K562 (cell line): ENCODE measurements around the gene PRDX6.

Experiments
- CEBPB ChIP-seq: fragments of 450-650 bp; IDR thresholded peaks from 2 replicates; pipeline ENCODE4 v1.6.1; 2016; ENCODE audit warnings: missing genetic modification characterization, missing compliant biosample characterization
- DNMT1 ChIP-seq: fragments of 450-650 bp; IDR thresholded peaks from 2 replicates; pipeline ENCODE4 v1.6.1; 2016; ENCODE audit warnings: antibody characterized with exemption, mild to moderate bottlenecking
- HDAC6 ChIP-seq: IDR thresholded peaks from 2 replicates; pipeline ENCODE4 v1.6.1; 2012; ENCODE audit warnings: low read depth, mild to moderate bottlenecking, control low read depth, inconsistent platforms, low read length, moderate library complexity
- KLF10 ChIP-seq: fragments of 250-450 bp; sonication (Bioruptor Pico); IDR thresholded peaks from 2 replicates; pipeline ENCODE4 v1.6.1; 2021; ENCODE audit warnings: matching md5 sums
- MXI1 ChIP-seq: IDR thresholded peaks from 2 replicates; pipeline ENCODE4 v1.6.1; 2011; ENCODE audit warnings: low read depth, mild to moderate bottlenecking, improper control_type of control experiment, low read length
- RFX5 ChIP-seq: IDR thresholded peaks from 2 replicates; pipeline ENCODE4 v1.6.1; 2011; ENCODE audit warnings: low read depth, mild to moderate bottlenecking, improper control_type of control experiment, low read length
- ZFX ChIP-seq: sonication (generic); formaldehyde crosslinking; IDR thresholded peaks from 2 replicates; pipeline ENCODE4 v1.8.0; 2022; ENCODE audit warnings: mild to moderate bottlenecking, missing genetic modification reagents, moderate library complexity
- ZNF24 ChIP-seq: fragments of 450-650 bp; IDR thresholded peaks from 2 replicates; pipeline ENCODE4 v1.6.1; 2016
- ZNF695 ChIP-seq: fragments of 450-650 bp; formaldehyde crosslinking; IDR thresholded peaks from 2 replicates; pipeline ENCODE4 v1.4.0; 2020; ENCODE audit warnings: mild to moderate bottlenecking, moderate library complexity
- TF ChIP-seq, protein P1 (sequence below): fragments of 250-450 bp; sonication (Bioruptor Pico); IDR thresholded peaks from 2 replicates; pipeline ENCODE4 v1.4.0; 2020; ENCODE audit warnings: mild to moderate bottlenecking, moderate library complexity
- TF ChIP-seq, protein P2 (sequence below): fragments of 250-450 bp; sonication (Bioruptor Pico); IDR thresholded peaks from 2 replicates; pipeline ENCODE4 v1.5.0; 2020; ENCODE audit warnings: mild to moderate bottlenecking, borderline replicate concordance
- TF ChIP-seq, protein P3 (sequence below), 3 experiments: IDR thresholded peaks in 2 of 3; conservative IDR thresholded peaks in 1 of 3; 2 replicates each; pipeline ENCODE4 v1.5.1; 2011 to 2012; ENCODE audit warnings: low read length in 3 of 3, mild to moderate bottlenecking in 3 of 3, control low read depth in 2 of 3, improper control_type of control experiment in 1 of 3, inconsistent platforms in 1 of 3, low read depth in 1 of 3, mixed read lengths in 1 of 3, moderate library complexity in 1 of 3; ENCODE audit not compliant: insufficient read depth in 2 of 3
- TF ChIP-seq, protein P4 (sequence below): fragments of 450-650 bp; IDR thresholded peaks from one replicate; pipeline ENCODE4 v1.6.1; 2018; ENCODE audit warnings: mild to moderate bottlenecking, moderate library complexity; ENCODE audit not compliant: partially characterized antibody

DNA sequence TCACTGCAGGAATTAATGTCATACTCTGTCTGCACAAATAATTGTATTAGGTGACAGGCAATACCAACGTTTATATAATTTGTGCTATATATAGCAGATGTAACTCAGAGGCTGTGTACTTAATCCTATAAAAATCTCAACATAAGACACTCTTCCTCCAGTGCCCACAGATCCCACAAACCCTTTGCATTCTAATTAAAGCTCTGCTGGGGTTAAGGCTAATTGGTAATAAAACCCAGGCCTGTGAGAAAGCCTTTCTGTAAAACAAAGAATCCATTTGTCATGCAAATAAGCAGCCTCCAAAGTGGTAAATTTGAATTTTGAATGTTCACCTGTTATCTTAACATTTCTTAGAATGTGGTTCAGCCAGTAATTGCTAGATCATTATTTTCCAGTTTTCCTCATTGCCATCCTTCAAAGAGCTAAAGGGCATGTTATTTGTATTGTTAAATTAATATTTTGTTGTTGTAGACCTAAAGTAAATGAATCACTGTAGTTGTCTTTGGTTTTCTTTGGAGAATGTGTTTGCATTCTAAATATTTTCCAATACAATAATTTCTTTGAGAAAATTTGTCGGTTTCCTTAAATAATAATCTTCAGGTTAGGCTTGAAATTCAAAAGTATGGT lies 46.3 kb upstream of the PRDX6 start:
- TF ChIP-seq ZNF24 = no peak
- TF ChIP-seq DNMT1 = no peak
- TF ChIP-seq HDAC6 = no peak
- TF ChIP-seq, protein P1, sequence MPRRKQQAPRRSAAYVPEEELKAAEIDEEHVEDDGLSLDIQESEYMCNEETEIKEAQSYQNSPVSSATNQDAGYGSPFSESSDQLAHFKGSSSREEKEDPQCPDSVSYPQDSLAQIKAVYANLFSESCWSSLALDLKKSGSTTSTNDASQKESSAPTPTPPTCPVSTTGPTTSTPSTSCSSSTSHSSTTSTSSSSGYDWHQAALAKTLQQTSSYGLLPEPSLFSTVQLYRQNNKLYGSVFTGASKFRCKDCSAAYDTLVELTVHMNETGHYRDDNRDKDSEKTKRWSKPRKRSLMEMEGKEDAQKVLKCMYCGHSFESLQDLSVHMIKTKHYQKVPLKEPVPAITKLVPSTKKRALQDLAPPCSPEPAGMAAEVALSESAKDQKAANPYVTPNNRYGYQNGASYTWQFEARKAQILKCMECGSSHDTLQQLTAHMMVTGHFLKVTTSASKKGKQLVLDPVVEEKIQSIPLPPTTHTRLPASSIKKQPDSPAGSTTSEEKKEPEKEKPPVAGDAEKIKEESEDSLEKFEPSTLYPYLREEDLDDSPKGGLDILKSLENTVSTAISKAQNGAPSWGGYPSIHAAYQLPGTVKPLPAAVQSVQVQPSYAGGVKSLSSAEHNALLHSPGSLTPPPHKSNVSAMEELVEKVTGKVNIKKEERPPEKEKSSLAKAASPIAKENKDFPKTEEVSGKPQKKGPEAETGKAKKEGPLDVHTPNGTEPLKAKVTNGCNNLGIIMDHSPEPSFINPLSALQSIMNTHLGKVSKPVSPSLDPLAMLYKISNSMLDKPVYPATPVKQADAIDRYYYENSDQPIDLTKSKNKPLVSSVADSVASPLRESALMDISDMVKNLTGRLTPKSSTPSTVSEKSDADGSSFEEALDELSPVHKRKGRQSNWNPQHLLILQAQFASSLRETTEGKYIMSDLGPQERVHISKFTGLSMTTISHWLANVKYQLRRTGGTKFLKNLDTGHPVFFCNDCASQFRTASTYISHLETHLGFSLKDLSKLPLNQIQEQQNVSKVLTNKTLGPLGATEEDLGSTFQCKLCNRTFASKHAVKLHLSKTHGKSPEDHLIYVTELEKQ = no peak
- peak; percentile 11; the same call in 1 of the 2 replicates for TF ChIP-seq ZFX (CRISPR knock-in tag)
- TF ChIP-seq, protein P2, sequence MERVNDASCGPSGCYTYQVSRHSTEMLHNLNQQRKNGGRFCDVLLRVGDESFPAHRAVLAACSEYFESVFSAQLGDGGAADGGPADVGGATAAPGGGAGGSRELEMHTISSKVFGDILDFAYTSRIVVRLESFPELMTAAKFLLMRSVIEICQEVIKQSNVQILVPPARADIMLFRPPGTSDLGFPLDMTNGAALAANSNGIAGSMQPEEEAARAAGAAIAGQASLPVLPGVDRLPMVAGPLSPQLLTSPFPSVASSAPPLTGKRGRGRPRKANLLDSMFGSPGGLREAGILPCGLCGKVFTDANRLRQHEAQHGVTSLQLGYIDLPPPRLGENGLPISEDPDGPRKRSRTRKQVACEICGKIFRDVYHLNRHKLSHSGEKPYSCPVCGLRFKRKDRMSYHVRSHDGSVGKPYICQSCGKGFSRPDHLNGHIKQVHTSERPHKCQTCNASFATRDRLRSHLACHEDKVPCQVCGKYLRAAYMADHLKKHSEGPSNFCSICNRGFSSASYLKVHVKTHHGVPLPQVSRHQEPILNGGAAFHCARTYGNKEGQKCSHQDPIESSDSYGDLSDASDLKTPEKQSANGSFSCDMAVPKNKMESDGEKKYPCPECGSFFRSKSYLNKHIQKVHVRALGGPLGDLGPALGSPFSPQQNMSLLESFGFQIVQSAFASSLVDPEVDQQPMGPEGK (CRISPR knock-in tag) = no peak
- TF ChIP-seq, protein P3, sequence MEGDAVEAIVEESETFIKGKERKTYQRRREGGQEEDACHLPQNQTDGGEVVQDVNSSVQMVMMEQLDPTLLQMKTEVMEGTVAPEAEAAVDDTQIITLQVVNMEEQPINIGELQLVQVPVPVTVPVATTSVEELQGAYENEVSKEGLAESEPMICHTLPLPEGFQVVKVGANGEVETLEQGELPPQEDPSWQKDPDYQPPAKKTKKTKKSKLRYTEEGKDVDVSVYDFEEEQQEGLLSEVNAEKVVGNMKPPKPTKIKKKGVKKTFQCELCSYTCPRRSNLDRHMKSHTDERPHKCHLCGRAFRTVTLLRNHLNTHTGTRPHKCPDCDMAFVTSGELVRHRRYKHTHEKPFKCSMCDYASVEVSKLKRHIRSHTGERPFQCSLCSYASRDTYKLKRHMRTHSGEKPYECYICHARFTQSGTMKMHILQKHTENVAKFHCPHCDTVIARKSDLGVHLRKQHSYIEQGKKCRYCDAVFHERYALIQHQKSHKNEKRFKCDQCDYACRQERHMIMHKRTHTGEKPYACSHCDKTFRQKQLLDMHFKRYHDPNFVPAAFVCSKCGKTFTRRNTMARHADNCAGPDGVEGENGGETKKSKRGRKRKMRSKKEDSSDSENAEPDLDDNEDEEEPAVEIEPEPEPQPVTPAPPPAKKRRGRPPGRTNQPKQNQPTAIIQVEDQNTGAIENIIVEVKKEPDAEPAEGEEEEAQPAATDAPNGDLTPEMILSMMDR (IDR thresholded peaks at IDR 0.05 in 2 of 3, conservative IDR thresholded peaks at IDR 0.05 in 1 of 3; ENCODE audit: insufficient read depth in 2 of 3, low read depth in 1 of 3, low read length in 3 of 3) = no peak
- TF ChIP-seq MXI1 = no peak
- no peak for TF ChIP-seq ZNF695
- no peak for TF ChIP-seq CEBPB (tag)
- TF ChIP-seq KLF10 = no peak
- TF ChIP-seq, protein P4, sequence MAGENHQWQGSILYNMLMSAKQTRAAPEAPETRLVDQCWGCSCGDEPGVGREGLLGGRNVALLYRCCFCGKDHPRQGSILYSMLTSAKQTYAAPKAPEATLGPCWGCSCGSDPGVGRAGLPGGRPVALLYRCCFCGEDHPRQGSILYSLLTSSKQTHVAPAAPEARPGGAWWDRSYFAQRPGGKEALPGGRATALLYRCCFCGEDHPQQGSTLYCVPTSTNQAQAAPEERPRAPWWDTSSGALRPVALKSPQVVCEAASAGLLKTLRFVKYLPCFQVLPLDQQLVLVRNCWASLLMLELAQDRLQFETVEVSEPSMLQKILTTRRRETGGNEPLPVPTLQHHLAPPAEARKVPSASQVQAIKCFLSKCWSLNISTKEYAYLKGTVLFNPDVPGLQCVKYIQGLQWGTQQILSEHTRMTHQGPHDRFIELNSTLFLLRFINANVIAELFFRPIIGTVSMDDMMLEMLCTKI = no peak
- no peak for TF ChIP-seq RFX5
